ENCODE data around the gene DUSP9. TPM values are rescaled to one million over a fixed set of nuclear protein-coding genes. Genes with fewer than 3 reads are reported as not detected.

The DUSP9 gene
- total RNA-seq, 8 experiments from 2014 or later = 0.43 to 2.1 (median 0.77) TPM; not detected in 1

- ATAC-seq (replicated peaks in 6 of 8) = peak in 6 of 8 experiments; percentile 13 to 45 (median 31)
- Histone ChIP-seq H3K27ac (peak overlapping the region in 1 of 2 donors; percentile 44), H3K4me1 (replicated peaks in 1 of 2) (peaks cover 31 to 35% of the 10 kb centered on the region in 2 donors), H3K4me3 (peak overlapping the region; percentile 20 to 27 (median 23))
- WGBS, 10 experiments = 20% methylated on average over 2 of the region's 62 CpGs; no CpG with 5 or more reads in 9 of the 10 experiments
- in situ Hi-C loops (cut with MboI; ENCODE audit: low pct_unique_long_range_greater_than_20kb in 2 of 9, low sequenced_read_pairs in 9 of 9, unreplicated experiment in 9 of 9) = no loop called here
Measured at GRCh38 chrX:153642051-153642654, 4.8 kb upstream of the DUSP9 start.

GRCh38 chrX:153642655-153643430, 4.2 kb upstream of the DUSP9 start:
- no peak for ATAC-seq (replicated peaks in 6 of 8)
- Histone ChIP-seq H3K4me1 (replicated peaks in 1 of 2) (peaks cover 33 to 35% of the 10 kb centered on the region in 2 donors), H3K27ac (no peak overlapping the region), H3K4me3 (peak overlapping the region; percentile 20 to 27 (median 23))
- 33% methylated on average over 3 of the region's 48 CpGs; no CpG with 5 or more reads in 9 of the 10 experiments for WGBS, 10 experiments
- in situ Hi-C loops (cut with MboI; ENCODE audit: low pct_unique_long_range_greater_than_20kb in 2 of 9, low sequenced_read_pairs in 9 of 9, unreplicated experiment in 9 of 9) = no loop called here

- 0 to 45% methylated on average over 6 to 7 of the region's 84 CpGs; no CpG with 5 or more reads in 8 of the 10 experiments for WGBS, 10 experiments
- peak overlapping the region; percentile 24 to 30 (median 26) for H3K4me3 ChIP-seq
- in situ Hi-C loops (cut with MboI; ENCODE audit: low pct_unique_long_range_greater_than_20kb in 2 of 9, low sequenced_read_pairs in 9 of 9, unreplicated experiment in 9 of 9) = no loop called here
- ATAC-seq (replicated peaks in 6 of 8) = peak; percentile 34 to 76 (median 46)
- no peak overlapping the region for H3K27ac ChIP-seq
- H3K4me1 ChIP-seq (replicated peaks in 1 of 2) = peaks cover 31 to 33% of the 10 kb centered on the region in 2 donors
Measured at GRCh38 chrX:153643431-153644351, 3.3 kb upstream of the DUSP9 start.

GRCh38 chrX:153644356-153645125, 2.5 kb upstream of the DUSP9 start:
- Histone ChIP-seq H3K4me1 (replicated peaks in 1 of 2) (peaks cover 22 to 31% of the 10 kb centered on the region in 2 donors), H3K4me3 (peak overlapping the region; percentile 22 to 29 (median 26)), H3K27ac (no peak overlapping the region)
- in situ Hi-C loops (cut with MboI; ENCODE audit: low pct_unique_long_range_greater_than_20kb in 2 of 9, low sequenced_read_pairs in 9 of 9, unreplicated experiment in 9 of 9) = no loop called here
- peak in 6 of 8 experiments; percentile 15 to 48 (median 30) for ATAC-seq (replicated peaks in 6 of 8)
- WGBS, 10 experiments = 38% methylated on average over 10 of the region's 46 CpGs; no CpG with 5 or more reads in 9 of the 10 experiments

GRCh38 chrX:153645151-153645550, 1.9 kb upstream of the DUSP9 start:
- Histone ChIP-seq H3K4me3 (no peak overlapping the region), H3K4me1 (replicated peaks in 1 of 2) (peaks cover 21 to 31% of the 10 kb centered on the region in 2 donors), H3K27ac (no peak overlapping the region)
- in situ Hi-C loops (cut with MboI; ENCODE audit: low pct_unique_long_range_greater_than_20kb in 2 of 9, low sequenced_read_pairs in 9 of 9, unreplicated experiment in 9 of 9) = no loop called here
- 25% methylated on average over 1 of the region's 6 CpGs; no CpG with 5 or more reads in 9 of the 10 experiments for WGBS, 10 experiments
- ATAC-seq (replicated peaks in 6 of 8) = no peak

- no peak for ATAC-seq (replicated peaks in 6 of 8)
- Histone ChIP-seq H3K4me1 (replicated peaks in 1 of 2) (peaks cover 18 to 28% of the 10 kb centered on the region in 2 donors), H3K4me3 (no peak overlapping the region), H3K27ac (no peak overlapping the region)
- in situ Hi-C loops (cut with MboI; ENCODE audit: low pct_unique_long_range_greater_than_20kb in 2 of 9, low sequenced_read_pairs in 9 of 9, unreplicated experiment in 9 of 9) = no loop called here
- 25 to 100% (median 73%) methylated on average over 1 to 2 of the region's 10 CpGs; no CpG with 5 or more reads in 6 of the 10 experiments for WGBS, 10 experiments
Measured at GRCh38 chrX:153645921-153646488, 998 bp upstream of the DUSP9 start.

GRCh38 chrX:153647461-153648357, 706 bp downstream of the DUSP9 start:
- ATAC-seq (replicated peaks in 6 of 8) = peak in 1 of 8 experiments; percentile 1
- Histone ChIP-seq H3K4me3 (peak overlapping the region in 2 of 5 donors; percentile 15 to 28), H3K27ac (peak overlapping the region in 1 of 2 donors; percentile 50), H3K4me1 (replicated peaks in 1 of 2) (peaks cover 5 to 18% of the 10 kb centered on the region in 2 donors)
- no CpG with 5 or more reads among the region's 85 CpGs for WGBS, 10 experiments
- in situ Hi-C loops (cut with MboI; ENCODE audit: low pct_unique_long_range_greater_than_20kb in 2 of 9, low sequenced_read_pairs in 9 of 9, unreplicated experiment in 9 of 9) = no loop called here

- 39 to 100% (median 87%) methylated on average over 1 to 6 of the region's 17 CpGs; no CpG with 5 or more reads in 7 of the 10 experiments for WGBS, 10 experiments
- H3K4me3 ChIP-seq = no peak overlapping the region
- H3K4me1 ChIP-seq (replicated peaks in 1 of 2) = peaks cover 0 to 14% of the 10 kb centered on the region in 2 donors
- no peak overlapping the region for H3K27ac ChIP-seq
- ATAC-seq (replicated peaks in 6 of 8) = no peak
- in situ Hi-C loops (cut with MboI; ENCODE audit: low pct_unique_long_range_greater_than_20kb in 2 of 9, low sequenced_read_pairs in 9 of 9, unreplicated experiment in 9 of 9) = no loop called here
Measured at GRCh38 chrX:153648358-153649177, 1.6 kb downstream of the DUSP9 start.

- in situ Hi-C loops (cut with MboI; ENCODE audit: low pct_unique_long_range_greater_than_20kb in 2 of 9, low sequenced_read_pairs in 9 of 9, unreplicated experiment in 9 of 9) = no loop called here
- ATAC-seq (replicated peaks in 6 of 8) = peak in 4 of 8 experiments; percentile 11 to 77 (median 49)
Measured at GRCh38 chrX:153649178-153649914, 2.3 kb downstream of the DUSP9 start.

More at GRCh38 chrX:153649178-153649914, 2.3 kb downstream of the DUSP9 start:
- Histone ChIP-seq H3K4me3 (no peak overlapping the region), H3K27ac (no peak overlapping the region), H3K4me1 (replicated peaks in 1 of 2) (peaks cover 0 to 14% of the 10 kb centered on the region in 2 donors)
- 76% methylated on average over 9 of the region's 26 CpGs; no CpG with 5 or more reads in 9 of the 10 experiments for WGBS, 10 experiments

Data from motor neuron (in vitro differentiated cells).